DOHH2 (cell line): ENCODE data around the gene DNAI1.

Experiments
- H3F3A ChIP-seq: fragments of 200-600 bp; sonication (generic), shearing (Covaris generic); 2 replicates; pipeline ENCODE4 v1.6.0; 2016; ENCODE audit warnings: antibody characterized with exemption, mild to moderate bottlenecking; ENCODE audit not compliant: control insufficient read depth, insufficient read depth
- H3K27ac ChIP-seq: fragments of 200-600 bp; sonication (generic); 2 replicates; pipeline ENCODE4 v1.5.1; 2014; ENCODE audit warnings: low read depth, mild to moderate bottlenecking, low read length, moderate library complexity
- H3K27me3 ChIP-seq: fragments of 200-600 bp; sonication (generic); 2 replicates; pipeline ENCODE4 v1.6.1; 2014; ENCODE audit warnings: mild to moderate bottlenecking, low read length, mixed read lengths; ENCODE audit not compliant: control insufficient read depth
- H3K36me3 ChIP-seq: fragments of 200-600 bp; sonication (generic); 2 replicates; pipeline ENCODE4 v1.6.1; 2014; ENCODE audit warnings: mild to moderate bottlenecking, low read length, moderate library complexity, mixed read lengths; ENCODE audit not compliant: control insufficient read depth
- H3K4me1 ChIP-seq: fragments of 200-600 bp; sonication (generic); 2 replicates; pipeline ENCODE4 v1.6.1; 2014; ENCODE audit warnings: mild to moderate bottlenecking, low read length, mixed read lengths; ENCODE audit not compliant: control insufficient read depth
- H3K4me2 ChIP-seq: fragments of 200-600 bp; sonication (generic); 2 replicates; pipeline ENCODE4 v1.6.0; 2014; ENCODE audit warnings: mild to moderate bottlenecking, low read length, moderate library complexity
- H3K4me3 ChIP-seq: fragments of 200-600 bp; sonication (generic); 2 replicates; pipeline ENCODE4 v1.5.1; 2014; ENCODE audit warnings: mild to moderate bottlenecking, low read length, mixed read lengths
- H3K79me2 ChIP-seq: fragments of 200-600 bp; sonication (generic); 2 replicates; pipeline ENCODE4 v1.6.1; 2014; ENCODE audit warnings: mild to moderate bottlenecking, low read length, mixed read lengths; ENCODE audit not compliant: control insufficient read depth
- H3K9me2 ChIP-seq: fragments of 200-600 bp; sonication (generic); replicated peaks from 2 replicates; pipeline ENCODE4 v1.6.1; 2014; ENCODE audit warnings: mild to moderate bottlenecking, low read length, mixed read lengths; ENCODE audit not compliant: control insufficient read depth
- H3K9me3 ChIP-seq: fragments of 200-600 bp; sonication (generic); 2 replicates; pipeline ENCODE4 v1.6.1; 2014; ENCODE audit warnings: antibody characterized with exemption, low read length, mixed read lengths; ENCODE audit not compliant: control insufficient read depth, insufficient read depth
- H4K20me1 ChIP-seq: fragments of 200-600 bp; sonication (generic); 2 replicates; pipeline ENCODE4 v1.6.0; 2014; ENCODE audit warnings: low read depth, mild to moderate bottlenecking, antibody characterized with exemption, low read length, moderate library complexity; ENCODE audit not compliant: control insufficient read depth, insufficient read depth
- CTCF ChIP-seq: fragments of 200-600 bp; sonication (generic); IDR thresholded peaks from one replicate; pipeline ENCODE4 v1.5.1; 2014; ENCODE audit warnings: antibody characterized with exemption, mild to moderate bottlenecking, low read depth, low read length; ENCODE audit not compliant: poor library complexity, severe bottlenecking
- EZH2phosphoT487 ChIP-seq: fragments of 200-600 bp; sonication (generic); IDR thresholded peaks from 2 replicates; pipeline ENCODE4 v1.6.1; 2017; ENCODE audit warnings: borderline replicate concordance, mild to moderate bottlenecking, antibody characterized with exemption, low read length, moderate library complexity, mixed read lengths

The DNAI1 gene

GRCh38 chr9:34493972-34494535, 35.4 kb downstream of the DNAI1 start:
- Histone ChIP-seq H3K79me2 (no peaks in the 10 kb centered on the region), H3K9me2 (no peaks in the 10 kb centered on the region), H3K36me3 (no peaks in the 10 kb centered on the region), H3F3A (no peaks in the 10 kb centered on the region), H3K9me3 (no peaks in the 10 kb centered on the region), H4K20me1 (no peaks in the 10 kb centered on the region), H3K27me3 (peaks cover 16% of the 10 kb centered on the region), H3K4me1 (no peaks in the 10 kb centered on the region), H3K4me3 (no peak overlapping the region), H3K27ac (no peak overlapping the region), H3K4me2 (no peak overlapping the region)
- TF ChIP-seq CTCF (no peak), EZH2phosphoT487 (no peak)

GRCh38 chr9:34496149-34496712, 37.6 kb downstream of the DNAI1 start:
- no peaks in the 10 kb centered on the region for H3K9me3 ChIP-seq
- H3K4me3 ChIP-seq = no peak overlapping the region
- no peaks in the 10 kb centered on the region for H3K9me2 ChIP-seq
- no peaks in the 10 kb centered on the region for H3K36me3 ChIP-seq
- no peak overlapping the region for H3K4me2 ChIP-seq
- no peak overlapping the region for H3K27ac ChIP-seq
- H3K27me3 ChIP-seq = no peaks in the 10 kb centered on the region
- H4K20me1 ChIP-seq = no peaks in the 10 kb centered on the region
- no peaks in the 10 kb centered on the region for H3K79me2 ChIP-seq
- no peak for TF ChIP-seq EZH2phosphoT487
- no peak for TF ChIP-seq CTCF
- no peaks in the 10 kb centered on the region for H3K4me1 ChIP-seq
- H3F3A ChIP-seq = no peaks in the 10 kb centered on the region

GRCh38 chr9:34498553-34498952, 39.9 kb downstream of the DNAI1 start:
- TF ChIP-seq CTCF (no peak), EZH2phosphoT487 (no peak)
- Histone ChIP-seq H3K4me2 (no peak overlapping the region), H3K27me3 (peaks cover under 1% of the 10 kb centered on the region; the same call in 1 of the 2 replicates), H3F3A (no peaks in the 10 kb centered on the region), H3K79me2 (no peaks in the 10 kb centered on the region), H4K20me1 (no peaks in the 10 kb centered on the region), H3K4me3 (no peak overlapping the region), H3K9me2 (no peaks in the 10 kb centered on the region), H3K27ac (no peak overlapping the region), H3K36me3 (no peaks in the 10 kb centered on the region), H3K4me1 (no peaks in the 10 kb centered on the region), H3K9me3 (no peaks in the 10 kb centered on the region)
